ENCODE data around the gene CCDC57.
"Not testable (repeated sequence)": the region's sequence is repeated elsewhere in the genome, so short reads cannot be mapped to it uniquely, and the experiment has no call there.

CCDC57 gene, protein sequence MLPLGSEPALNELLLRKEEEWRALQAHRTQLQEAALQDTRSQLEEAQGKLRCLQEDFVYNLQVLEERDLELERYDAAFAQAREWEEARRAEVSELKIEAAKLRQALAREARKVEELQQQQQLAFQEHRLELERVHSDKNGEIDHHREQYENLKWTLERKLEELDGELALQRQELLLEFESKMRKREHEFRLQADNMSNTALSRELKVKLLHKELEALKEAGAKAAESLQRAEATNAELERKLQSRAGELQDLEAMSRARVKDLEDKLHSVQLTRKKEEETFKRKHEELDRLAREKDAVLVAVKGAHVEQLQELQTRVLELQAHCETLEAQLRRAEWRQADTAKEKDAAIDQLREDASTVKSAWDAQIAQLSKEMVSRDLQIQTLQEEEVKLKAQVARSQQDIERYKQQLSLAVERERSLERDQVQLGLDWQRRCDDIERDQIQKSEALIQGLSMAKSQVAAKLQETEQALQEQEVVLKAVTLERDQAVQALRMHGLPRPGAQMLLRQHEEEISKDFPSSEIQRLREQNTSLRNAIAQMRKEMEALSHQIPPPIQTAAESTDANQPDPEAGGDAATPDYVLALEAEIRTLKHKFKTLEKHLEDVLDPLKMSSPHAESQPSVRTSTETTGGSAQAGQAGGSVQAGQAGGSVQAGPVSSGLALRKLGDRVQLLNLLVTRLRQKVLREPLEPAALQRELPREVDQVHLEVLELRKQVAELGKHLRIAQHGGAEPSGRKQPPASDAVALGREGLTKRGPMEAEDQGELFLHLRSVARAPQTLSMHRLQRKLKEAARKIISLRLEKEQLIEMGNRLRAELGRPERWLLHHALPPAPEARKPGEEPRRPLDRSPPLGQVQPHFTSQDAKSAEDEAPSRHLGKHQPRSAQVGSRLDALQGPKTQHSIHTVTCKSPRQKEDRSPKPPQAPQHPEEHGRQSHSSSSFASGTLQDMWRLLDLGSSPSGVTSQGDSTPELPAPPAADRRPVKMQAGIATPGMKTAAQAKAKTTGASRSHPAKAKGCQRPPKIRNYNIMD

DNA sequence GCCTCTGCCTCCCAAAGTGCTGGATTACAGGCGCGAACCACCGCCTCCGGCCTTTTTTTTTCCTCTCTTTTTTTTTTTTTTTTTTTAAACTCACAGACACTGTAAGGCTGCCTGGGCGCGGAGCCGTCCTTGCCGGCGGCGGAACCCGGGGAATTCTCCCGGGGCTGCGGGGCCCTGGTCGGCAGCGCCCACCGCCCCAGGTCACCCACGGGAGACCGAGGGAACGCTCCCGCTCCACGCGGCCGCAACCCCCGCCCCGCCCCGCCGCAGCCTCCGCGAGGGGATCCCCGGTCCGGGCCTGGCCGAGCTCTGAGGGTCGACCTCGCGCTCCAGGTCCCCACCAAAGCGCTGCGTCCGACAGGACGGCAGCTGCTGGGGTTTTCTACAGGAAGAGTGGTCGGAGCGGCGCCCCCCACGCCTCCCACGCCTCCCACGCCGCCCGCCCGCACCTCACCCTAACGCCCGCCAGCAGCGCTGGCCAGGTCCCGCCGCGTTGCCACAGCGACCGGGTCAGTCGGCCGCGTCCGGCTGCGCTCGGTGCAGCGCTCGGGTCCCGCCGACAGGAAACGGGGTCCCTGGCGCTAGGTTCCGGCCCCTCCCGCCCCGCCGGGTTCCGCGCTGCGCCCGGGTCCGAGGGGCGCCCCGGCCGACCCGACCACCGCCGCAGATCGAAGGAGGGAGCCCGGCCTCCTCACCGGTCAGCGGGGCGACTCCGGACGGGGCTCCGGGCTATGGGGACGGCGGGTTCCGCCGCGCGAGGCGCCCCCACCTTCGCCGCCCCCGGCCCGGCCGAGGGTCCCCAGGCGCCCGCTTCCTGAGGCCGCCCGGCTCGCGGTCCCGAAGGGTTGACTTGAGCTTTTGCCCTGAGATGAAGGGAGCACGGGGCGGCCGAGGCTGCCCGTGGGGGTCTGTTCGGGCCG, at the start of gene CCDC57:
Gene CCDC57, minus strand, starts transcription at position 512 of the 920 bp plus-strand sequence. CDS start 10,898 bp downstream, outside the sequence.
- DNase-seq = peak; percentile 55 to 70

DNA sequence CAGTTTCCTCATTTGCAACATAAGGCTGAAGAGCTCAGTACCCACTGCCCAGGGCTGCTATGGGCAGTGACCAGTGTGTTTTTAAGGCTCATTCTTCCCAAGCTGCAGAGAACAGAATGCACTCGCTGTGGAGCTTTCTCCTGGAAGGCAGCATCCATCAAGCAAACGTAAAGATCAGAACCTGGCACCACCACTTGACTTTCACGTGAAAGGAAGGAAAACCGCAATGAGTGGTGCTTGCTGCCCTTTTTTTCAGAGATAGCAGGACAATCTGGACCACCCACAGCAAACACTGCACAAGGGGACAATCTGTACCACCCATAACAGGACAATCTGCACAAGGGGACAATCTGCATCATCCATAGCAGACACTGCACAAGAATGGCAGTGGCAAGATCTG, 49.7 kb upstream of the CCDC57 start:
- DNase-seq = no peak

DNA sequence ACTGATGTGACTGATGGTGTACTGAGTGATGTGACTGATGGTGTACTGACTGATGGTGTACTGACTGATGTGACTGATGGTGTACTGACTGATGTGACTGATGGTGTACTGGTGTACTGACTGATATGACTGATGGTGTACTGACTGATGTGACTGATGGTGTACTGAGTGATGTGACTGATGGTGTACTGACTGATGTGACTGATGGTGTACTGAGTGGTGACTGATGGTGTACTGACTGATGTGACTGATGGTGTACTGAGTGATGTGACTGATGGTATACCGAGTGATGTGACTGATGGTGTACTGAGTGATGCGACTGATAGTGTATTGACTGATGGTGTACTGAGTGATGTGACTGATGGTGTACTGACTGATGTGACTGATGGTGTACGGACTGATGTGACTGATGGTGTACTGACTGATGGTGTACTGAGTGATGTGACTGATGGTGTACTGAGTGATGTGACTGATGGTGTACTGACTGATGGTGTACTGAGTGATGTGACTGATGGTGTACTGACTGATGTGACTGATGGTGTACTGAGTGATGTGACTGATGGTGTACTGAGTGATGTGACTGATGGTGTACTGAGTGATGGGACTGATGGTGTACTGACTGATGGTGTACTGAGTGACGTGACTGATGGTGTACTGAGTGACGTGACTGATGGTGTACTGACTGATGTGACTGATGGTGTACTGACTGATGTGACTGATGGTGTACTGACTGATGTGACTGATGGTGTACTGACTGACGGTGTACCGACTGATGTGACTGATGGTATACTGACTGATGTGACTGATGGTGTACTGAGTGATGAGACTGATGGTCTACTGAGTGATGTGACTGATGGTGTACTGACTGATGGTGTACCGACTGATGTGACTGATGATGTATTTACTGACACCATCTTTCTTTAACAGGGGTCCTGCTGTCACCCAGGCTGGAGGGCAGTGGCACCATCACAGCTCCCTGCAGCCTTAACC, 47.6 kb upstream of the CCDC57 start:
- DNase-seq = not testable (repeated sequence)

DNA sequence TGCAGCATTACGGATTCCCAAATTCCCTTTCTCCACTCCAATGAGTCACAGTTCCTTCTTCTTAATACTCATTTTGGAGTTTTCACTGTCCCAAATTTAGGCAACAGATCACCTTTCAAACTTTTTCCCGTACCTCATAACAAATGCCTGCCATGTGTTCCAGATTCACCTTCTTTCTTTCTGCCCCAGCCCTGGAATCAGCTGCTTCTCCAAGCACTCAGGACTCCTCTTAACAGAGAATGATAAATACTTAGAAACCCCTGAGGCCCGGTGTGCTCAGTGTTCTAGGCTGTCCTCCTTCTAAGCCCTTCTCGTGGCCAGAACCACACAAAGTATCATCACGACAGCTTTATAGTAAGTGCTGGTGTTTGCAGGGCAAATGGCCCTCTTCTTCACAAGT, 45.9 kb upstream of the CCDC57 start:
- no peak for DNase-seq

DNA sequence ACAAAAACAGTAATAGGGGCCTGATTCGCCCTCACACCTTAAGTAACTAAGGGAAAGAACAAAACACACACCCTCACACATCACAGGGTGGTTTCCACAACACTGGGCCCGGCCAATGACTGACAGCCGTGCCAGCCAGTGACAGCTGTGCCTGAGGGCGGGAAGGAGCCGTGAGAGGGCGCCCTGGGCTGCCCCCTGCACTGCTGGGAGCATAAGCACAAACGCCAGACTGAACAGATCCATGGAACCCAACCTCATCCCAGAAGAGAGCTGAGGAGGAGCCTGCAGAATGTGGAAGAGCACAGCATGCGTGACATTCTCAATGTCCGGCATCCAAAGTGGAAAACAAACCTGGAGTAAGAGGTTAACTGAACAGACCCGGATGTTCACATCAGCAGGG, 44.8 kb upstream of the CCDC57 start:
- peak; percentile 52 to 59 for DNase-seq

DNA sequence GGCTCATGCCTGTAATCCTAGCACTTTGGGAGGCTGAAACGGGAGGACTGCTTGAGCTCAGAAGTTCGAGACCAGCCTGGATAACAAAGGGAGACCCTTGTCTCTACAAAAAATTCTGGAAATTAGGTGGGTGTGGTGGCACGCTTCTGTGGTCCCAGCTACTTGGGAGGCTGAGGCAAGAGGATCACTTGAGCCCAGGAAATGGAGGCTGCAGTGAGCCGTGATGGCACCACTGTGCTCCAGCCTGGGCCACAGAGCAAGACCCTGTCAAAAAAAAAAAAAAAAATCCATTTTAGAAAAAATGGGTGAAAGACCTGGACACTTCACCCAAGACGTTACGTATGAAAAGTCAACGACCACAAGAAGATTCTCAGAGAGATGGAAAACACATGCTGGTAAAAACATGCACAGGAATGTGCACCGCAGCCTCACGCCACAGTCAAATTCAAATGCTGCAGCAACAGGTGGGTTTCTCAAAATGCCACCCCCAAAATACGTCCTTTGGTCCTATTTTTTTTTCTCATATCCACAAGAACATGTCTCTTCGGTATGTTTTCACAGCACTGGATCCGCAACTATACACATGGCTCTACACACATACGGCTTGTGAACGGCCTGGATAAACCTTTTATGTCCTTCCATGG, 43.7 kb upstream of the CCDC57 start:
- no peak for DNase-seq

DNA sequence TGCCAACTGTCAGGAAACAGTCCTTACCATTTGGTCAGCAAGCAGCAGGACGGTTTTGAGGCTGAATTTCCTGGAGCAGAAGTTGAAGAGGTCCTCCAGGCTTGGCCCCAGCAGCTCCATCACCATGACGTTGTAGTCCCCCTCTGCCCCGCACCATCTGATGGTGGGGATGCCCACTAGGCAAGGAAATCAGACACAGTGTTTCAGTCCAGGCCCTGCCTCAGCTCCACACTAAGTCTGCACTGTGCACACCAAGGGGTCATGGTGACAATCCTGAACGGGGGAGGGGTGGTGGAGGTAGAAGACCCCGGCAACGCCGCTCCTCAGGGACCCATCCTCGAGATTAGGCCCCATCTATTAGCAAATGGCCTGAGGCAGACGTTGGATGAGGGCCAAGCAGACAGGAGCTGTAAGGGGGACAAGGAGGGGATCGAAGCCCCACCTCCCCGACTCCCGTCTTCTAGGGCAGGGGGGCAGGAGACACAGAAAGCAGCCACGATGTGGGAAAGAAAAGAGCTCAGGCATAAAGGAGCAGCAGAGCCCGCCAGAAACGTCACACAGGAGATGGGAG, 42.8 kb upstream of the CCDC57 start:
- no peak for DNase-seq

DNA sequence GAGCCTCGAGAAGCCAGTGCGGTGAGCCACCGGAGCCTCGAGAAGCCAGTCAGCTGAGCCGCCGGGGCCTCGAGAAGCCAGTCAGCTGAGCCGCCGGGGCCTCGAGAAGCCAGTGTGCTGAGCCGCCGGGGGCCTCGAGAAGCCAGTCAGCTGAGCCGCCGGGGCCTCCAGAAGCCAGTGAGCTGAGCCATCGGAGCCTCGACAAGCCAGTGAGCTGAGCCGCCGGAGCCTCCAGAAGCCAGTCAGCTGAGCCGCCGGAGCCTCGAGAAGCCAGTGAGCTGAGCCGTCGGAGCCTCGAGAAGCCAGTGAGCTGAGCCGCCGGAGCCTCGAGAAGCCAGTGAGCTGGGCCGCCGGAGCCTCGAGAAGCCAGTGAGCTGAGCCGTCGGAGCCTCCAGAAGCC, 42.1 kb upstream of the CCDC57 start:
- not testable (repeated sequence) for DNase-seq

DNA sequence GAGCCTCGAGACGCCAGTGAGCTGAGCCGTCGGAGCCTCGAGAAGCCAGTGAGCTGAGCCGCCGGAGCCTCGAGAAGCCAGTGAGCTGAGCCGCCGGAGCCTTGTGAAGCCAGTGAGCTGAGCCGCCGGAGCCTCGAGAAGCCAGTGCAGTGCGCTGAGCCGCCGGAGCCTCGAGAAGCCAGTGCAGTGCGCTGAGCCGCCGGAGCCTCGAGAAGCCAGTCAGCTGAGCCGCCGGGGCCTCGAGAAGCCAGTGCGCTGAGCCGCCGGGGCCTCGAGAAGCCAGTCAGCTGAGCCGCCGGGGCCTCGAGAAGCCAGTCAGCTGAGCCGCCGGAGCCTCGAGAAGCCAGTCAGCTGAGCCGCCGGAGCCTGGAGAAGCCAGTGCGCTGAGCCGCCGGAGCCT, 41.5 kb upstream of the CCDC57 start:
- not testable (repeated sequence) for DNase-seq

DNA sequence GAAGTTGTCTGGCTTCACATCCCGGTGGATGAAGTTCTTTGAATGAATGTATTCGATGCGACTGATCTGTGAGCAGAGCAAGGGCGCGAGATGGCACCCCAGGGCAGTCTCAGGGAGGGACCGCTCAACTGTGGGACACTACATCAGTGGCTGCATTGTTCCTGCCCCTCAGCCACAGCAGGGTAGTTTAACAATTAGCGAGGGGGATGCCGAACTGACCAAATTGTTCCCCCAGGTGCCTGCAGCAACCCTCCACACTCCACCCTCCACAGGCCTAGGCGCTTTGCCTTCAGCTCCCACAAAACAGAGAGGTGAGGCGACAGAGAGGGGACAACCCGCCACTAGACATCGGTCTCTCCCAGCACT, 40.5 kb upstream of the CCDC57 start:
- no peak for DNase-seq

DNA sequence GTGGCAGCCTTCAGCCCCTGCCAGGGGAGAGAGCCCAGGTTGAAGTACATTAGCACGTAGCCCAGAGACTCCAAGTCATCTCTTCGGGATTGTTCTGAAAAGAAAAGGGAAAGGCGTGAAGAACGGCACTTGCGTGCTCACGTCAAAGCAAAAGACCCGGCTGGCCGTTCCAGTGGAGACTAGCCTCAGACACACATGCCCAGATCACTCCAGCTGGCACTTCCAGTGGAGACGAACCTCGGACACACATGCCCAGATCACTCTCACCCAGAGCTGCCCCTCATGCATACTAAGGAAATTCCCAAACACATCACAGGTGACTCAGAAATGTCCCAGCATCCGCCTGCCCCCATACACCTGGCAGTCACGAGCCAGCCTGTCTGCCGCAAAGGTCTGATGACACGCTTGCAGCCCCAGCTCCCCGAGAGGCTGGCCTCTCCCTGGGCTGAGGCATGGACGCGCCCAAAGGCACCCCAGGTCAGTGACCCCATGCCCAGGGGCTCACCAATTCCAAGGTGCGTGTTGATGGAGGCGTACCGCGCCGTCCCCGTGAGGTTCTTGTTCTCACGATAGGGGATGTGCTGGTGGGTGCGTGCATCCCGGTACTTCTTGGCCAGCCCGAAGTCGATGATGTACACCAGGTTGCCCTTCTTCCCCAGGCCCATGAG, 40.0 kb upstream of the CCDC57 start:
- DNase-seq = no peak

DNA sequence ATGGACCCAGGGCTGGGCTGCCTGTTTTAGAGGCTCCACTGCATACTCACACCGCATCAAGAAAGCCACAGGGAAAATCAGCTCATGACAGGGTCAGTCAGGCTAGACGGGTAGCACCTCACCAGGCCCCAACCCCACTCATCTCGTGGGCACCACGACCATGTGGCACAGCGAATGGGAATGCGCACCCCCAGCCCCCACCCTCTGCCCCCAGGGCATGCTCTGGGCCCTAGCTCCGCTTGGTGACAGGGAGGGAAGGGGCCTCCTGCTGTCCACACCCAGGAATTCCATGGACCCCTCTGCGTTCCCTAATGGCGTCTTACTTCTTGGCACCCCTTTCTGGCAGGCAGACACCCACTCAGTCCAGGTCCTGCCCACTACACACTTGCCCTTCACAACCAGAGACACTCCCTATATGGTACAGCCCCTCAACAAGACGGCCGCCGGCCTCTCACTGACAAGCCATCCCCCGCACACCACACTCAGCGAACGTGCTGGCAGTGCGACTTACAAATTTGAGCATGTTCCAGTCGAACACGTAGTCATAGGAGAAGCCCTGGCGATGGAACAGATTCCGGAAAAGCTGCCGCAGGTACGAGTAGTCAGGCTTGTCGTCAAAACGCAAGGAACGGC, 38.3 kb upstream of the CCDC57 start:
- DNase-seq = no peak

DNA sequence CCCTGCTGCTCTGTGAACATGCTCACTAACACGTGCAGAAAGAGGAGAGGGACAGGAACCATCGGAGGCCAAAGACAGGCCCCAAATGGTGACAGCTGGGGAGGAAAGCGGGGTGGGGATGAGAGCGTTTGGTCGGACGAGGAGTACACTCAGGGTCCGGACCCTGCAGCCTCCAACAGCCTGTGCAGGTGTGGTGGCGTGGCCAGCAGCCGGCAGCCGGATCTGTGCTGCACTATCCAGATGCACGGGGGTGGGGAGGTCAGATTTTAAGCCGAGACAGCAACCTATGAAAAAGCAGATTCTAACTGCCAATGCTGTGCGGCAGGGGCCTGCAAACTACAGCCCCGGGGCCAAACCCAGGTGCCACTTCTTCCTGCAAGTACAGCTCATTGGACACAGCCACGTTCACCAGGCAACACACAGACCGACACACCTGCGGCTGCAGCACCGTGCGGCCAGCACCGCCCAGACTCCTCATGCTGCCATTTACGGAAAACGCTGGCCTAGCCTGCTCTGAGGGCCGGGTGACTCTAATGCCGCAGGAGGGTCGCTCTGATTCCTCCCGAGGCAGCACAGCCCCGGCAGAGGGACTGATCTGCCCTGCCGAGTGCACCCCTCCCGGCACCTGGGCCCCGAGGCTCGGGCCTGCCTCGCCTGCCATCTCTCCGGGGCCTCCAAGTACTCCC, 37.4 kb upstream of the CCDC57 start:
- DNase-seq = no peak

DNA sequence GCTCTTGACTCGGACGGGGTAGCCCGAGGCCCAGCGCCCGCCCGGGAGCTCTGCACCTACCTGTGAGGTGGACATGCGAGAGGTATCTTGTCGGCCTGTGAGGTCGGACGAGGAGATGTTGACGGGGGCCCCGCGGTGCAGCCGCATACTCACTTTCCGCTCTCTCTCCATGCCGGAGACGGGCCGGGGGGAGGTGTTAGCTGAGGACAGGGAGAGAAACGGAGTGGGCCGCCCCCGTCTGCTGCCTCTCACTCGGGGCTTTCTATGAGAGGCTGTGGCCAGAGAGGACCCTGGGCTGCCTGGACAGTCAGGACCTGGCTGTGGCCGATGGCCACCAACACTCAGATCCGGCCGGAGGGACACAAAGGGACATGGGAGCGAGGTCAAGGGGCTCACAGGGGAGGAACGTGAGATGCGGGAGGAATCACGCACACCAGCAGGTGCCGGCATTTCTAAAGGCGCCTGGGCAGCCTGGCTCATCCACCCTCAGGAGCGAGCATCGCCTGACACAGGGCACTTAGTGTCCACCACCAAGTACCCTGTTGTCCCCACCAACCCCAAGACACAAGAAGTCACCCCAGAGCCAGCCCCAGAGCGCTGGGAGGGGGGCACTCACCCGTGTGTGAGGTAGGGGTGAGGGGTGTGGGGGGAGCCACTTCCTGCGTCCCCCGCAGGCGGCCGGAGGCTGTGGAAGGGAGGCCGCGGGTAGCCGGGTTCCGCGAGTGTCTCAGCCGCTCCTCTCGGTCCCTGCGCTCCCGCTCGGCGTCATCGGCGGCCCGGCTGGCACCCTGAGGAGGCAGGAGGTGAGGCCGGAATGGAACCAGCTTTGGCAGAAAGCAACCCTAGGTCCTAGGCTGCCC, 36.4 kb upstream of the CCDC57 start:
- DNase-seq = no peak

DNA sequence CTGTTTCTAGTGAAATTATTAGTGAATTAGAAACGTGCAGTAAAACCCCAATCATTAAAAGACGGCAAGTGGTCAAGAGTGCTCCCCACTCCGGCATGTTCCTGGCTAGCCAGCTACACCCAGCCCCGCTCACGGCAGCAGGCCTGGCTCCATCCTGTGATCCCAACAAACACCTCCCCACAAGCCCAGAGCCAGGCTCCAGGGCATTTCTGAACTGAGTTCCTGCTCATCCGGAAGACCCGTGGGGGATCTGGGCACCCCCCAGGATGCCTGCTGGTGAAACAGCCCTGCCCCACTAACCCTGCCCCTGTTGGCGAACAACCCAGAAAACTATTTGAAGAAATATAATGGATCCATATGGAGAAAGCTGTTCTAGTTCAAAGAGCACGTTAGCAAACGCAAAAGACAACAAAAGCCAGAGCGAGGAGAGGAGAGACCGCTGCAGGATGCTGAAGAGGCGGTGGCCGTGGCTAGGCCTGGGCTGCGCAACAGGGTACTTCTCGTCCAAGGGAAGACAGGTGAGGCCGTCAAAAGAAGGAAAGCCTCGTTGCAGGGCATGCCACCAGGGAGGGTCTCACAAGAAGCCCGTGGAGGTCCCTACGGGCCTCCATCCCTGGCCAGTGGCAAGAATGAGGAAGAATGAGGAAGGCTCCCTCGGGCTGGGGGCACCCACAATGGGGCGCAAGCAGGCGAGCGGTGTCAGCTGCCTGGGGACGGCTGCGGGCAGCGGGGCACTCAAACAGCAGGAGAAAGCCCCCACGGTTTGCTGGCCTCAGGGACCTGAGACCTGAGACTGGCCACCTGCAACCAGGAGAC, 35.4 kb upstream of the CCDC57 start:
- DNase-seq = no peak

DNA sequence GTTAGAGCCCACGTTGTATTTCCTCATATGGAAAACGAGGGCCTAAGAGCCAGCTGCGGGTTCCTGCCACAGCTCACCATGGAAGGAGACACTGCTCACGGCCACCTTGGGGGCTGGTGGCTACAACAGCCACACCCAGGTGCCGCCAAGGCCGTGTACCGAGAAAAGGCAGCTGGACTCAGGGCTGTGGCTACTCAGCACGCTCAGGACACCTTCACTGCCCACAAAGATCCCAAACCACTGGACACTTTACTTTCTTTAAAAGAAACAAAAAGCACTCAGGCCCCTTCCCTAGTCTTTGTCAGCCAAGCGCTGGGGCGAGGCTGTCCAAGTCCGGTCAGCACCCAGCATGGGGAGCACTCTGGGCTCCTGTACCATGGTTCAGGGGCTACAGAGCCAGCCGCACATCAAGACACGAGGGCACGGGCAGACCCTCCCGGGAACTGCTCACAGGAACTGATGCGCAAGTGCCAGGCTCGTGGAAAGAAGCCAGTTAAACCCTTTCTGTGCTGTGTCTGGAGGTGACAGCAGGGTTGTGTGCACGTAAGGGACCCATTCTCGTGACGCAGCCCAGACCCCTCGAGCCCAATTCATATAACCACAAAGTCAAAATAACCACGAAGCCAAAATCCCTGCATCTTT, 34.7 kb upstream of the CCDC57 start:
- DNase-seq = no peak

All from stimulated activated CD4-positive, alpha-beta T cell treated with anti-CD3 and anti-CD28 coated beads, Interleukin-4, amount 100 ng/mL, for 4 hours (primary cell).